Natural killer cell treated with Interleukin-12 subunit alpha and Interleukin-12 subunit beta and Interleukin-15 and Interleukin-18, amount 100 ng/mL, for 72 hours (primary cell): ENCODE results near the gene EPB41L4B. TPM values are rescaled to one million over a fixed set of nuclear protein-coding genes. Genes with fewer than 3 reads are reported as not detected.
"Not testable (repeated sequence)": the region's sequence is repeated elsewhere in the genome, so short reads cannot be mapped to it uniquely, and the experiment has no call there.

Experiments
- ATAC-seq, 2 donors: fragments of 150-1000 bp; cut with Tn5 transposase in 1 of 2; sonication (Bioruptor Pico), chemical (Tn5 transposase) in 1 of 2; 2 replicates each; pipeline ENCODE4 v1.10.0; 2021
- DNase-seq: peaks from one replicate; pipeline ENCODE4 v3.0.0; 2022; ENCODE audit warnings: low spot score
- H3K27ac Mint-ChIP-seq, 2 donors: 1 replicate in 1 of 2; 2 replicates in 1 of 2; pipeline ENCODE4 v1.8.0; 2022; ENCODE audit warnings: mixed read lengths in 2 of 2, mild to moderate bottlenecking in 1 of 2, moderate library complexity in 1 of 2
- H3K27me3 Mint-ChIP-seq, 2 donors: 1 replicate in 1 of 2; 2 replicates in 1 of 2; pipeline ENCODE4 v1.8.0; 2022; ENCODE audit warnings: mixed read lengths in 2 of 2
- H3K36me3 Mint-ChIP-seq: one replicate; pipeline ENCODE4 v1.8.0; 2022; ENCODE audit warnings: mixed read lengths
- H3K4me1 Mint-ChIP-seq, 2 donors: 1 replicate in 1 of 2; 2 replicates in 1 of 2; pipeline ENCODE4 v1.8.0; 2022; ENCODE audit warnings: low read depth in 2 of 2, mixed read lengths in 2 of 2, mild to moderate bottlenecking in 1 of 2
- H3K4me3 Mint-ChIP-seq: one replicate; pipeline ENCODE4 v1.8.0; 2022; ENCODE audit warnings: mixed read lengths
- H3K9me3 Mint-ChIP-seq: 2 replicates; pipeline ENCODE4 v1.8.0; 2022; ENCODE audit warnings: mixed read lengths
- total RNA-seq, 2 donors: library from RNA; stranded (reverse); gene quantifications; one replicate each; pipeline ENCODE4 v1.2.3, GENCODE V29; 2022

The EPB41L4B gene
- total RNA-seq, 2 donors from 2014 or later: 0.14 TPM; not detected in 1

DNA sequence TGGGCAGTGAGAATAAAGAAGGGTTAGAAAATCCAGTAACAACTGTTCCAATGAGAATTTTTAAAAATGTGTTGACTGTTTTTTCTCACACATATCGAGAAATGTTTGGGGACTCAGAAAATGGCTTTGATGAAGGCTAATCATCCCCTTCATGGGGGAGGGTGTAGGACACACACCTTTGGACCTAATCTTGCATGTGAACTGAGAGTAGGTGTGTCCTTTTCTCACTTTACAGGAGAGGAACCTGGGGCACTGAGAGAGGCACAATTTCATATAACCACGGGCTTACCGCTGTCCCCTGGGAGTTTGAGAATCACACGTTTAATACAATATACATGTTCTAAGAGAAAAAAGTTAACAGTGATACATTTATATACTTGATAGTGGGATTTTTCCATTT is 171.1 kb downstream of the EPB41L4B start:
- no peak overlapping the region for H3K27ac Mint-ChIP-seq
- no peak for ATAC-seq
- H3K27me3 Mint-ChIP-seq: peaks cover 0 to 11% of the 10 kb centered on the region in 2 donors
- H3K9me3 Mint-ChIP-seq: no peaks in the 10 kb centered on the region
- no peak overlapping the region for H3K4me3 Mint-ChIP-seq
- no peak for DNase-seq
- H3K36me3 Mint-ChIP-seq: no peaks in the 10 kb centered on the region
- no peaks in the 10 kb centered on the region for H3K4me1 Mint-ChIP-seq

DNA sequence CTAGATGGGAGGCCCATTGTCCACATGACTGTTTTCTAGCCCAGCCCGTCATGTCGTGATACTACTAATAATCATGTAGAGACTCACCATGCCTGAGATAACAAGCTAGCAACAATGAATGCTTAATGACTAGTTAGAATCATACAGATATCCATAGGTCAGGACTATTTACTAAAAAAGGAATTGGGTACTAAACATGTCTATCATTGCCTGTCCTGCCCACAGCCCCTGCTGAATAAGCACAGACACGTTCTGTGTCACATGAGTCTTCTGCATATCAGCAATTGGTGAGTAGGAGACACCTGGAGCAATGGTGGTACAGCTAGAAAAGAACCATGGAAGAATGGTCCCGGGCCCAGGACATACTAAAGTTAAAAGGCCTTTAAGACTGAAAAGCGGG is 171.8 kb downstream of the EPB41L4B start:
- H3K4me1 Mint-ChIP-seq: peaks cover 1 to 2% of the 10 kb centered on the region in 2 donors
- no peak overlapping the region for H3K4me3 Mint-ChIP-seq
- no peaks in the 10 kb centered on the region for H3K36me3 Mint-ChIP-seq
- H3K27ac Mint-ChIP-seq: no peak overlapping the region
- DNase-seq: no peak
- no peaks in the 10 kb centered on the region for H3K9me3 Mint-ChIP-seq
- peaks cover 0 to 9% of the 10 kb centered on the region in 2 donors for H3K27me3 Mint-ChIP-seq
- no peak for ATAC-seq

DNA sequence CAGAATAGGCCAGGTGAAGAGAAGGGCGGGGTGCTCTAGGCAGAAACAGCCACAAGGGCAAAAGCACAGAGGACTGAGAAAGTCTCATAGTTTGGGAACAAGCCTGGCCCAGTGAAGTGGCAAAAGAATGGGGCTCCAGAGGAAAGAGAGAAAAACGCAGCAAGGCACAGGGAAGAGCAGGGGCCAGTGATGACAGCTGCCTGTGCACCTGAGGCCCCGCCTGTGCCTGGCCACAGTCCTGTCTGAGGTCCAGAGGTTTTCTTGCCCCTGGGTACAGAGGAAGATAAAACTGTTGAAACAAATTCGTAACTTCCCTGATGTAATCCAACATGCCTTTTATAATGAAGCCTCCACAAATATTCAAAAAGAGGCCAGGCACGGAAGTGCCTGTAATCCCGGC is 175.8 kb downstream of the EPB41L4B start:
- Mint-ChIP-seq H3K9me3 (no peaks in the 10 kb centered on the region), H3K4me1 (peaks cover 6% of the 10 kb centered on the region in 2 donors), H3K4me3 (no peak overlapping the region), H3K36me3 (no peaks in the 10 kb centered on the region), H3K27ac (no peak overlapping the region), H3K27me3 (peaks cover 0 to 3% of the 10 kb centered on the region in 2 donors)
- DNase-seq (no peak), ATAC-seq (no peak)

DNA sequence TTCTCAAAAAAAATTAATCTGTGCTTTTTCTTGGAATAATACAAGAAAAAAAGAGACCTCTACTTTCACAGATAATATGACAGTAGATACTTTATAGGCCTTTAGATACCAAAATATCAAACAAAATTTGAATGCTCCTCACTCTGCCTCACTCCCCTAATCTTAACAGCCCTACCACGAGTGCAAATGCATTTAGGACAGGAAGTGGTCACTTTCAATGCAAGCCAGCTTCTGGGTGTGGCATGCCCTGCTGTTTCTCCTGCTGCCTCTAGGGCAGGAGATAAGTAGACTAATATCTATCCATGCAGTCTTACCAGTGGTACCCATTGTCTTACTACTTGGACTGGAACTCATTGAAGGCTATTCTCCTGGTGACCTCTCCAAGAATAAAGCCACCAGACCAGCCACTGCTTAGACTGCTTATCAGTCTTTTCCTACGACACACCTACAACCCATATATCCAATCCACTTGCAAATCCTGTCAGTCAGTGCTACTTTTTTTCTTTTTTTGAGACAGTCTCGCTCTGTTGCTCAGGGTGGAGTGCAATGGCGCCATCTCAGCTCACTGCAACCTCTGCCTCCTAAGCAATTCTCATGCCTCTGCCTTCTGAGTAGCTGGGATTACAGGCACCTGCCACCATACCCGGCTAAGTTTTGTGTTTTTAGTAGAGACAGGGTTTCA is 176.8 kb downstream of the EPB41L4B start:
- DNase-seq: no peak
- Mint-ChIP-seq H3K4me3 (no peak overlapping the region), H3K27ac (no peak overlapping the region)

DNA sequence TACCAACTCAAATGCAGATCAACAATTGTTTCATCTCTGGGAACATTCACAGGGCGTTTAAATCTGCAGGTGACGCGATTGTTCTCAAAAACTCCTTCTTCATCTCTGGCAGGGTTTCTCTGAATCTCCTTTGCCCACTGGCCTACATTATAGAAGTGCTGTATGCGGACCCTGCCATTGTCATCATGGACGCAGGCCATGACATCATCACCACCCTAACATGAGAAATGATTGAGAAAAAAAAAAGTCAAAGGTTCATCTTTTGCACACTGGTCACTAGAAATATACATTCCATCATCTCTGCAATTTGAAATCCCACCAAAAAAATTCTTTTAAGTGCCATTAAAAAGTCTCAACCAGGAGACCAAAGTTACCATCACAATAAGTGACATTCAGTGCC is 179.5 kb downstream of the EPB41L4B start:
- peaks cover 6 to 7% of the 10 kb centered on the region in 2 donors for H3K27me3 Mint-ChIP-seq
- DNase-seq (no peak), ATAC-seq (no peak)
- no peak overlapping the region for H3K27ac Mint-ChIP-seq
- no peaks in the 10 kb centered on the region for H3K36me3 Mint-ChIP-seq
- H3K4me3 Mint-ChIP-seq: no peak overlapping the region
- H3K9me3 Mint-ChIP-seq: no peaks in the 10 kb centered on the region
- peaks cover 6% of the 10 kb centered on the region in 2 donors for H3K4me1 Mint-ChIP-seq

More for the DNA sequence above, 176.8 kb downstream of the EPB41L4B start:
- H3K36me3 Mint-ChIP-seq: no peaks in the 10 kb centered on the region
- H3K9me3 Mint-ChIP-seq: no peaks in the 10 kb centered on the region
- peaks cover 6% of the 10 kb centered on the region in 2 donors for H3K4me1 Mint-ChIP-seq
- peaks cover 0 to 3% of the 10 kb centered on the region in 2 donors for H3K27me3 Mint-ChIP-seq
- ATAC-seq: peak; percentile 66 to 83

DNA sequence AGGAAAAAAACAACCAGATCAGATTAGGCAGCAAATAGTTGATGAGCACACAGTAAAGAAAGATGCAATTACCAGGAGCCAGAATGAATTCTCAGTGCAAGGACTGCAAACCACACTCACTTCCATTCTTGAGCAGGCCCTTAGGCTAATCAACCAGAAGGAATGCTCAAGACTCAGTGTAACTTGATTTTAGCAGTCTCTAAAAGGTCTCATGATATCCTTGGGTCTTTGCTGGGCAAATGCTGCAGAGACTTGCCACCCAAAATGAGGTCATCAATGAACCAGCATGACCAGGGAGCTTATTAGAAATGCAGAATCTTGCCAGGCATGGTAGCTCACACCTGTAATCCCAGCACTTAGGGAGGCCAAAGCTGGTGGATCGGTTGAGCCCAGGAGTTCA is 181.0 kb downstream of the EPB41L4B start:
- no peak overlapping the region for H3K4me3 Mint-ChIP-seq
- DNase-seq (no peak), ATAC-seq (no peak)
- no peaks in the 10 kb centered on the region for H3K36me3 Mint-ChIP-seq
- peaks cover 6% of the 10 kb centered on the region in 2 donors for H3K4me1 Mint-ChIP-seq
- peaks cover 6 to 7% of the 10 kb centered on the region in 2 donors for H3K27me3 Mint-ChIP-seq
- no peaks in the 10 kb centered on the region for H3K9me3 Mint-ChIP-seq
- no peak overlapping the region for H3K27ac Mint-ChIP-seq

DNA sequence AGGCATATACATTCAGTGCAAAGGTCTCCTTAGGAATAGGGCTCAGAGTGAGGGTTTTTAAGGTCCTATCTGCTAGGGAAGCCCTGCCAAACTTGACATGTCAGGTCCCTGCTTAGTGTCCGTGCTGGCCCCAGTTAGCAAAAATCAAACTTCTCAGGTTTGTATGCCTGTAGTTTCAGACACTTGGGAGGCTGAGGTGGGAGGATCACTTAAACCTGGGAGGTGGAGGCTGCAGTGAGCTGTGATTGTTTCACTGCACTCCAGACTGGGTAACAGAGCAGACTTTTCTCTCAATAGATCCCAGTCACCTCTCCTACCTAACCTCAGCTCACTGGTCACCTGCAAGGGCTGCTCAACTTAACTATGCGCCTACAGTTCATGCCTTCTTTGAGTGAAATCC is 182.4 kb downstream of the EPB41L4B start:
- no peak for ATAC-seq
- H3K27me3 Mint-ChIP-seq: peaks cover 6 to 7% of the 10 kb centered on the region in 2 donors
- H3K36me3 Mint-ChIP-seq: no peaks in the 10 kb centered on the region
- DNase-seq: no peak
- H3K4me3 Mint-ChIP-seq: no peak overlapping the region
- H3K27ac Mint-ChIP-seq: no peak overlapping the region
- H3K9me3 Mint-ChIP-seq: no peaks in the 10 kb centered on the region
- no peaks in the 10 kb centered on the region for H3K4me1 Mint-ChIP-seq

DNA sequence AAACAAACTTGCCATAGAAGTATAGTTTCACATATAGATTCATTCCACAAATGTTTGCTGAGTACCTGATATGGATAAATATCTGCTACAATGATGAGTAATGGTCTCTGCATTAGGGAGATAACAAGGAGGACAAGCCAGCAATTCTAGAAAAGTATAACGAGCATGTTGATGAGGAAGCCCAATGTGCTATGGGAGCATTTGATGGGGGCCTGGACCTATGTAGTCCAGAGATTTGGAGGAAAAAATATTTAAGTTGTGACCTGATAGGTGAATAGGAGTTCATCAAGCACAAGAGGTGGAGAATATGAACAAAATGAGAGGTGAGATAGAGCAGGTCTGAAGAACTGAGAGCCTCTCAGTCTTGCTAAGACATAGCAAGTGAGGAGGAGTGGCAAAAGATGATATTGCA is 186.7 kb downstream of the EPB41L4B start:
- ATAC-seq: no peak
- Mint-ChIP-seq H3K4me3 (no peak overlapping the region), H3K27me3 (peaks cover 6 to 7% of the 10 kb centered on the region in 2 donors), H3K9me3 (no peaks in the 10 kb centered on the region), H3K4me1 (no peaks in the 10 kb centered on the region), H3K27ac (no peak overlapping the region), H3K36me3 (no peaks in the 10 kb centered on the region)
- DNase-seq: no peak

DNA sequence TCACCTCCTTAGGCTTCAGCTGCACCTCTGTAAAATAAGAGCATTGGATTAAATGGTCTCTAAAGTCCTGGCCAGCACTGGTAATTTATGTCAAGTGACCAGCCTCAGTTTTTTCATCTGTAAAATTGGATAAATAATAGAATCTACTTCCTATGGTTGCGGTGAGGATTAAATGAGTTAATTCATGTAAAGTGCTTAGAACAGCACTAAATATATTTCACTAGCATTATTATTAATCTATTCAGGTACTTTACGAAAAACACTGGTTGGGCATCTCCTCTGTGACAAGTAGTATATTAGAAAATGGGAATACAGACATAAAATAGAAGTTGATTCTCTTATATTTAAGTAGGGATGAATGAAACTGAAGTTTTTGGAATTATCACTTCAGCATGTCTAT is 187.3 kb downstream of the EPB41L4B start:
- Mint-ChIP-seq H3K9me3 (no peaks in the 10 kb centered on the region), H3K4me1 (no peaks in the 10 kb centered on the region)
- no peak for DNase-seq

DNA sequence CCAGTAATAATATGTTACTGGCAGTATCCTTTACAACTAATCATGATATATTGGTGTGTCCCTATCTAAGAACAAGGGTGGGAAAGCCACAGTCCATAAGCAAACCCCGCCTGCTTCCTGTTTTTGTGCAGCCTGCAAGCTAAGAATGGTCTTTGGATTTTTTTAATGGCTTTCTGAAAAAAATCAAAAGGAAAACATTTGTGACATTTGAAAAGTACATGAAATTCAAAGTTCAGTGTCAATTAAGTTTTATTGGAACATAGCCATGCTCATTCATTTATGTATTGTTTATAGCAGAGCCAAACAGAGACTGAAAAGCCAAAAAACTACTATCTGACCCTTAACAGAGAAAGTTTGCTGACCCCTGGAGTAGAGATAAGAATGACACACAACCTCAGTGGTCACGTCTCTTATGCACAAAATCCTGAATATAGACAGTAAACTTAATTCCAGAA is 188.3 kb downstream of the EPB41L4B start:
- no peaks in the 10 kb centered on the region for H3K9me3 Mint-ChIP-seq
- H3K36me3 Mint-ChIP-seq: no peaks in the 10 kb centered on the region
- peaks cover 2 to 7% of the 10 kb centered on the region in 2 donors for H3K27me3 Mint-ChIP-seq
- no peak overlapping the region for H3K4me3 Mint-ChIP-seq
- H3K4me1 Mint-ChIP-seq: no peaks in the 10 kb centered on the region
- DNase-seq: no peak
- no peak for ATAC-seq
- H3K27ac Mint-ChIP-seq: no peak overlapping the region

More for the DNA sequence above, 187.3 kb downstream of the EPB41L4B start:
- ATAC-seq: no peak
- H3K36me3 Mint-ChIP-seq: no peaks in the 10 kb centered on the region
- no peak overlapping the region for H3K4me3 Mint-ChIP-seq
- H3K27me3 Mint-ChIP-seq: peaks cover 6 to 7% of the 10 kb centered on the region in 2 donors
- H3K27ac Mint-ChIP-seq: no peak overlapping the region

DNA sequence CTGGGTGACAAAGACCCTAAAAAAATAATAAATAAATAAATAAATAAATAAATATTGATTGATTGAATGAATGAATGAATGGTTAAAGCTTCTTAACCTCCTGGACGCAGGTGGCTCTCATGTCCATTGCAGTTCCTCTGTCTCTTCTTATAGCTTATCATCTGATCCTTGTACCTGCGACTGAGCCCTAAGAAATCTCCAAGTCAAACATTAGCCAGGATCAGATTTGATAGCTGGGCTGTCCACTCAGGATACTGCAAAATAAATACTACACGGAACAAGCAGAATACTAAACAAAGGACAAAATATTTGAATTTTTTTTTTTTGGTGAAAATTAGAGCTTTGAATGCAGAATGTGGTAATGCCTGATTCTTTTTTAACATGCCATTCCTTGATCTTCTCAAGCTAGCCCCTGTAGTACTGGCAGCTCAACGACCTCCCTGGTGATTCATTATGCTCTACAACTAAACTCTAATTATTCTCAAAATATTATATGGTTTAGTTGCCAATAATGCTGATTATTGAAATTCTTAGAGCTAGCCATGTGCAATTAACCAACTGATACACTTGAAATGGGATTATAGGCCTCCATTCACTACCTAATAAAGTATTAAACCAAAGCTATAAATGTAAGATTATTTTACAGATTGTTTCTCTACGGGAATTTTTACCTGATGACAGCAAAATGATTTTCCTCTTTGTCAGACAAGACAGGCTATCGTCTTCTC is 191.2 kb downstream of the EPB41L4B start:
- ATAC-seq (no peak), DNase-seq (no peak)
- Mint-ChIP-seq H3K9me3 (no peaks in the 10 kb centered on the region), H3K36me3 (no peaks in the 10 kb centered on the region), H3K27ac (no peak overlapping the region), H3K4me1 (no peaks in the 10 kb centered on the region), H3K4me3 (no peak overlapping the region), H3K27me3 (peaks cover 0 to 2% of the 10 kb centered on the region in 2 donors)

DNA sequence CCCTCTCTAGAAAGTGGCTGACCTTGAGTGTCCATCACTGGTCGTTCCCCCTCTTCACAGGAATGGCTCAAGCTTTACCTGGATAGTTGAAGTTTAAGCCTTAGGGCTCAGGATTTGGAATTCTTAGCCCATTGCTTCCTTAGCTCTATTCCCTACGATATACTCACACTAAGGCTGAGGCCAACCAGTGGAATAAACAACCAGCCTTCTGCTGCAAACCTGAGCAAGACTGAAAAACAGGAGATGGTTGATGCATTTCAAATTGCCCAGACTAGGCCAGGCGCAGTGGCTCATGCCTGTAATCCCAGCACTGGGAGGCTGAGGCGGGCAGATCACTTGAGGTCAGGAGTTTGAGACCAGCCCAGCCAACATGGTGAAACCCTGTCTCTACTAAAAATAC is 194.2 kb downstream of the EPB41L4B start:
- ATAC-seq, H3K4me3 Mint-ChIP-seq, H3K36me3 Mint-ChIP-seq, DNase-seq, H3K4me1 Mint-ChIP-seq, H3K27ac Mint-ChIP-seq, H3K9me3 Mint-ChIP-seq, H3K27me3 Mint-ChIP-seq: not testable (repeated sequence)

DNA sequence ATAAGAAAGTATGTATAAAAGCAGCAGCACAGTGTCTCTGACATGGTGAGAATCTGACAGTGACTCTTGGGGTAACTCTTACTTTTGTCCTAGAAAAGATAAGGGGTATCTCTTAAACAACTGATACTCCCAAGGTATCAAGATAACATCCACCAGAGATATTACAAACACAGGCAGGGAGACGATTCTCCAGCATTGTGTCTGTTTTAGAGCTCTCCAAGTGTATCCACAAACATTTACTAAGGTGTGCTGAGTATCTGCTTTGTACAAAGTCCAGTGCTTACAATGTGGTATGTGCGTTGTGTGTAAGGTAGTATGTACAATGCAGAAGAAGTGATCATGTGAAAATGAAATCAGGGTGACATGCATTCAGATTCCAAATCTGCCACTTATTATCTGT is 196.7 kb downstream of the EPB41L4B start:
- no peaks in the 10 kb centered on the region for H3K9me3 Mint-ChIP-seq
- peaks cover 0 to 2% of the 10 kb centered on the region in 2 donors for H3K27me3 Mint-ChIP-seq
- no peaks in the 10 kb centered on the region for H3K36me3 Mint-ChIP-seq
- DNase-seq (no peak), ATAC-seq (no peak)
- no peak overlapping the region for H3K27ac Mint-ChIP-seq
- no peak overlapping the region for H3K4me3 Mint-ChIP-seq
- peaks cover 0 to 10% of the 10 kb centered on the region in 2 donors for H3K4me1 Mint-ChIP-seq
